Suprapubic skin (tissue), 4 donors: ENCODE data around the gene TOM1L2. TPM values are rescaled to one million over a fixed set of nuclear protein-coding genes. Genes with fewer than 3 reads are reported as not detected.

Experiments used
- DNase-seq, 2 donors: peaks; one replicate each; pipeline ENCODE4 v3.0.0-alpha.2; 2019; ENCODE audit warnings: low spot score in 2 of 2
- H3K27ac ChIP-seq: fragments of 200-600 bp; sonication (generic); one replicate; pipeline ENCODE4 v1.5.1; 2019
- H3K27me3 ChIP-seq: fragments of 200-600 bp; sonication (generic); one replicate; pipeline ENCODE4 v1.5.1; 2019
- H3K36me3 ChIP-seq: fragments of 200-600 bp; sonication (generic); one replicate; pipeline ENCODE4 v1.5.1; 2019
- H3K4me1 ChIP-seq: fragments of 200-600 bp; sonication (generic); one replicate; pipeline ENCODE4 v1.5.1; 2019
- H3K4me3 ChIP-seq: fragments of 200-600 bp; sonication (generic); one replicate; pipeline ENCODE4 v1.5.1; 2019; ENCODE audit warnings: mild to moderate bottlenecking
- H3K9me3 ChIP-seq: fragments of 200-600 bp; sonication (generic); one replicate; pipeline ENCODE4 v1.5.1; 2019
- EP300 ChIP-seq: sonication (generic); formaldehyde crosslinking; IDR thresholded peaks from one replicate; pipeline ENCODE4 v1.6.1; 2017; ENCODE audit warnings: antibody characterized with exemption
- POLR2A ChIP-seq, 2 donors: fragments of 450-650 bp; IDR thresholded peaks; one replicate each; pipeline ENCODE4 v1.6.1; 2017; ENCODE audit warnings: antibody characterized with exemption in 2 of 2, mild to moderate bottlenecking in 2 of 2, moderate library complexity in 2 of 2
- POLR2AphosphoS5 ChIP-seq, 3 donors: sonication (generic); formaldehyde crosslinking; IDR thresholded peaks; one replicate each; pipeline ENCODE4 v1.6.1; 2017; ENCODE audit warnings: antibody characterized with exemption in 3 of 3
- WGBS: methylation state at CpG from one replicate; pipeline ENCODE4 v1.1.5; 2018; 5-methylcytosine and 5-hydroxymethylcytosine counted together
- total RNA-seq, 4 donors: library from RNA; depleted of rRNA; stranded (reverse); fragments of >200 nt; gene quantifications; one replicate each; pipeline ENCODE4 v1.1.0, GENCODE V29; 2016
- TF ChIP-seq, protein P1 (sequence below), 2 donors: fragments of 200-600 bp in 1 of 2; fragments of 450-650 bp in 1 of 2; sonication (generic) in 1 of 2; IDR thresholded peaks; one replicate each; pipeline ENCODE4 v1.5.1; 2016 to 2019; ENCODE audit warnings: antibody characterized with exemption in 2 of 2, mild to moderate bottlenecking in 1 of 2, moderate library complexity in 1 of 2

The TOM1L2 gene
- total RNA-seq, 4 donors from 2014 or later: 128 to 259 (median 162) TPM

DNA sequence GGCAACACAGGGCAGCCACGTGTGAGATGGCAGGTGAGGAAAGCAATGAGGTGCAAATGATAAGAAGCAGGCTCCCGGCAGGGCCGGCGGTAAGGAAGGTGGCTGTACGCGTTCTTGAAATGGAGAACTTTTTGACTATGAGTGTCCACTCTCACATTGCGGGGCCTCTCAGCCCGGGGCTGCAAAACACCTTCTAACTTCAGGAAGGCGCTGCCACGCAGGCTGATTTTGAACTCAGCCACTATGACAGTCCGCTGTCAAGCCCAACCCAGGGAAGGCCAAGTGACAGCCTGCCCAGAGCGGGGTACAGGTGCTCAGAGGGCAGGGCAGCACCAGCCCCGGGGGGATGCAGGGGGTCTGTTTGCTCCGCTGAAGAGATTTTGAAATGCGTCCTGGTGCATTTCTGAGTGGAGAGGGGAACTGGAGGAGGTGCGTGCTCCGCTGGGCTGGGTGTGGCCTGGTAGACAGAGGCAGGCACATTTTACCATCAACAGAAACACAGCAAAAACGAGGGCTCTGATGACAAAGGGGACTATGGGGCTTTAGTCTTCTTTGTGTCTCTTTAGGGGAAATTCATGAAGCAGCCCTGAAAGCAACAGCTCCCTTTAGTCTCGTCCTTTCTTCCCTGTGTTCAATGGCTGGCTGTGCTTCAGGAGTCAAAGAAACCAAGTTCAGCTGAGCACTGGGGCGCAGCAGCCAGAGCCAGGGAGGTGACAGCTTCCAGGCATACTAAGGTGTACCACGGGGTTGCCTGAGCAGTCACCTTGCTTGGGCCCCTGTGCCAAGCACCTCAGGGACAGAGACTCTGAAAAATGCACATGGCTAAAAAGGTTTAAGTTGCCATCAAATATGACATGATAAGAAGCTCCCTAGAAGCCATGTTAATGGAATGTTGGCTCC lies 120.8 kb downstream of the TOM1L2 start:
- Histone ChIP-seq H3K9me3 (no peaks in the 10 kb centered on the region), H3K27me3 (no peaks in the 10 kb centered on the region), H3K4me1 (peaks cover 63% of the 10 kb centered on the region), H3K36me3 (peaks cover 28% of the 10 kb centered on the region), H3K27ac (no peak overlapping the region), H3K4me3 (no peak overlapping the region)
- 86% methylated on average over 21 of the region's 21 CpGs for WGBS
- no peak for TF ChIP-seq POLR2A (IDR thresholded peaks at IDR 0.05)
- no peak for TF ChIP-seq POLR2AphosphoS5 (IDR thresholded peaks at IDR 0.05)
- TF ChIP-seq EP300: no peak
- TF ChIP-seq, protein P1, sequence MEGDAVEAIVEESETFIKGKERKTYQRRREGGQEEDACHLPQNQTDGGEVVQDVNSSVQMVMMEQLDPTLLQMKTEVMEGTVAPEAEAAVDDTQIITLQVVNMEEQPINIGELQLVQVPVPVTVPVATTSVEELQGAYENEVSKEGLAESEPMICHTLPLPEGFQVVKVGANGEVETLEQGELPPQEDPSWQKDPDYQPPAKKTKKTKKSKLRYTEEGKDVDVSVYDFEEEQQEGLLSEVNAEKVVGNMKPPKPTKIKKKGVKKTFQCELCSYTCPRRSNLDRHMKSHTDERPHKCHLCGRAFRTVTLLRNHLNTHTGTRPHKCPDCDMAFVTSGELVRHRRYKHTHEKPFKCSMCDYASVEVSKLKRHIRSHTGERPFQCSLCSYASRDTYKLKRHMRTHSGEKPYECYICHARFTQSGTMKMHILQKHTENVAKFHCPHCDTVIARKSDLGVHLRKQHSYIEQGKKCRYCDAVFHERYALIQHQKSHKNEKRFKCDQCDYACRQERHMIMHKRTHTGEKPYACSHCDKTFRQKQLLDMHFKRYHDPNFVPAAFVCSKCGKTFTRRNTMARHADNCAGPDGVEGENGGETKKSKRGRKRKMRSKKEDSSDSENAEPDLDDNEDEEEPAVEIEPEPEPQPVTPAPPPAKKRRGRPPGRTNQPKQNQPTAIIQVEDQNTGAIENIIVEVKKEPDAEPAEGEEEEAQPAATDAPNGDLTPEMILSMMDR (IDR thresholded peaks at IDR 0.05): no peak
- no peak for DNase-seq

DNA sequence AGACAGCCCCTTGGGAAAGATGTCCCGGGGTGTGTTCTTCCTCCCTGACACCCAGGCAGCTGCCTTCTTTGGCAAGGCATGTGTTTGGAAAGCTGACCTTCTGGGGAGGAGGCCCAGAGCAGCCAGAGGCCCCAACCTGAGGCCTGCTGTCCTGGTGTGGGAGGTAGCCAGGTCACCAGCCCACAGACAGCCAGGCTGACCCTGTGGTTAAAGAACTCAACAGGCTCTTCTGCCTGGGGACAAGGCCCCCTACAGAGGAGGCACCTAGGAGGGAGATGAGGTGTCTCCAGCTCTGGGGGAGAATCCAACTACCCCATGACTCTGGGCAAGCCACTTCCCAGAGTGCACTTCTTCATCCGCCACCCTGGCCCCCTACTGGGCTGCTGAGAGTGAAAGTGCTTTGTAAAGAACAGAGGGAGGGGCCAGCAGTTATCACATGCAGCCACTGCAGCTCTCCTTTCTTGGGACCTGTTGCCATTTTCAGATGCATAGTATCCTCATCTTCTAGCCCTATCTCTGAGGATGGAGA lies 122.3 kb downstream of the TOM1L2 start:
- no peaks in the 10 kb centered on the region for H3K27me3 ChIP-seq
- 48% methylated on average over 2 of the region's 2 CpGs for WGBS
- H3K36me3 ChIP-seq: peaks cover 32% of the 10 kb centered on the region
- no peaks in the 10 kb centered on the region for H3K9me3 ChIP-seq
- H3K4me3 ChIP-seq: no peak overlapping the region
- H3K4me1 ChIP-seq: peaks cover 48% of the 10 kb centered on the region
- peak overlapping the region; percentile 84 for H3K27ac ChIP-seq
- no peak for TF ChIP-seq POLR2A (IDR thresholded peaks at IDR 0.05)
- no peak for TF ChIP-seq EP300
- no peak for TF ChIP-seq POLR2AphosphoS5 (IDR thresholded peaks at IDR 0.05)
- TF ChIP-seq, protein P1 (IDR thresholded peaks at IDR 0.05): no peak
- no peak for DNase-seq

DNA sequence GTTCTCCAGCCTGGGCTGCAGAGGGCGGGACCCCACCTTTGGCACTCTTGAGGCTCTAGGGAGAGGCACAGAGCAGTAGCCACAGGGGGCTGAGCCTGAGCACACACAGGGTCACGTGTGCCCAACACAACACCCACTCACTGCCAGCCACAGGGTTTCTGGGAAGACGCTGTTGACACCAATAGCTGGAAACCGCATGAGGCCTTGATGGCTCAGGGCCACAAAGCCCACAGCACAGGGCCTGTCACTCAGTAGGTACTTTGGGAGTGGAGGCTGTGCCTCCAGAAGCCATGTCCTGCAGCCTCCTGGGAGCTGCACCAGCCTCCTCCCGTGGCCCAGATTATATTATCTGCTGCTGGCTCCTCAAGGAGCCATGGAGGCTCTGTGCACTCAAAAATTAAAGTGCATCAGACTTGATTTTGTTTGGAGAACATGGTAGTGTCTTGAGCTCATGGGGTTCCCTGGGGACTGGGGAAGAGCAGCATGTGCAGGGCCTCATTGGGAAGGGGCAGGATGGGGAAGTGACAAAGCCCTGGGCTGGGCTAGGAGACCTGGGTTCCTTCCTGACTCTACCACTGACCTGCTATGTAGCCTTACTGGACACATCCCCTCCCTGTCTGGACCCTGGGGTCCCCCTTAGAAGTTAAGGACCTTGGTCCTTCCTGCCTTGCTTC lies 122.9 kb downstream of the TOM1L2 start:
- Histone ChIP-seq H3K4me1 (peaks cover 45% of the 10 kb centered on the region), H3K27ac (peak overlapping the region; percentile 84)

DNA sequence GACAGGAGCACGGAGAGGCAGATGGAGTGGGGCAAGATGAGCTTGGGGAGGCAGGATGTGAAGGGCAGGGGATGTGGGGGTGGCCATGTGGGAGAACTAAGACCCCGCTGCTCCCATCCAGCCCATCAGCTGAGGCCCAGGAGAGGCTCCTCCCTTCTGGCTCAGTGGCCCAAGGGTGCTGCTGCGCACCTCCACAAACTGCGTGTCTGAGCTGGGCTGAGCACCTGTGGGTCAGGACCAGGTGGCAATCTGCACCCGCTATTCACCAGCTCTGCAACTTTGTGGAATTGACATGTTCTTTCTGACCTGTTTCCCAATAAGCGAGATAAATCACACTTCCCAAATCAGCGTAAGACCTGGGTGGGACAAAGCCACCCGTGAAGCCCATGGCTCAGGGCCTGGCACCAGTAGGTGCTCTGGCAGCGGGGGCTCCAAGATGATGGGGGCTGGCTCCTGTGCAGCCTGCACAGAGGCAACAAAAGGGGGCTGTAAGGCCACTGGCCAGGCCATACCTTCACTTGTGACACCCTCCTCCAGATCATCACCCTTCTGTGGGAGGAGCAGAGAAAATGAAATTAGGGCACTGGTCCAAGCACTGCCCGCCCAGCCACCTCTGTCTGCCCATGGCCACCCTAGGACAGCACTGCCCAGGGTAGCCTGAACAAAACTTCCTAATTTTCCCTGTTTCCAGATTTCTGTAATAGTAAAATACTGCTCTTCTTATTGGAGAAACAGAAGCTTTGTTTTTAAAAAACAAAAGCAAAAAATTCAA lies 123.7 kb downstream of the TOM1L2 start:
- no peaks in the 10 kb centered on the region for H3K27me3 ChIP-seq
- H3K36me3 ChIP-seq: peaks cover 32% of the 10 kb centered on the region
- TF ChIP-seq POLR2AphosphoS5 (IDR thresholded peaks at IDR 0.05): no peak
- TF ChIP-seq EP300: no peak
- no peak for TF ChIP-seq POLR2A (IDR thresholded peaks at IDR 0.05)
- TF ChIP-seq, protein P1 (IDR thresholded peaks at IDR 0.05): no peak
- no peak overlapping the region for H3K4me3 ChIP-seq
- no peaks in the 10 kb centered on the region for H3K9me3 ChIP-seq
- peaks cover 39% of the 10 kb centered on the region for H3K4me1 ChIP-seq
- WGBS: 83% methylated on average over 10 of the region's 10 CpGs
- DNase-seq: no peak
- H3K27ac ChIP-seq: peak overlapping the region; percentile 84

More for the DNA sequence above, 122.9 kb downstream of the TOM1L2 start:
- 3% methylated on average over 2 of the region's 5 CpGs for WGBS
- DNase-seq: no peak
- Histone ChIP-seq H3K9me3 (no peaks in the 10 kb centered on the region), H3K36me3 (peaks cover 32% of the 10 kb centered on the region), H3K4me3 (no peak overlapping the region), H3K27me3 (no peaks in the 10 kb centered on the region)
- TF ChIP-seq EP300: no peak
- TF ChIP-seq POLR2AphosphoS5 (IDR thresholded peaks at IDR 0.05): peak in 2 of 3 donors; percentile 10 to 64

DNA sequence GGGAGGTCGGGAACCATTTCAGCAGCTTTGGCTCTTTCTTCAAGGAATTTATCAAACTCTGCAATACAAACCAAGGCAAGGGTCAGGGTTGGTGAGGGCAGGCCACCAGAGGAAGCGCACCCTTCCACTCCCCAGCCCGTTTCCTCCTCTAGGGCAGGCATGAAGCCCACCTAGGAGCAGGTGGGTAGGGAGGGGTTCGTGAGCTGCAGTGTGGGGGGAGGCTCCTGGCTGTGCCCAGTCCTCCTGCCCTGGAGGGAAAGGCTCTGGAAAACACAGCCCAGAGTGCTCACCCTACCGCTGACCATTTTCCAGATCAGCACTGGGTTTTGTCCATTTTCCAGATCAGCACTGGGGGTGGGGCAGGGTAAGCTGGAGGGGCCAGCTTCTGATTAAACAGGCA lies 124.5 kb downstream of the TOM1L2 start:
- H3K27me3 ChIP-seq: no peaks in the 10 kb centered on the region
- no peak for DNase-seq

More for the DNA sequence above, 124.5 kb downstream of the TOM1L2 start:
- TF ChIP-seq EP300 (no peak), POLR2A (IDR thresholded peaks at IDR 0.05) (no peak), POLR2AphosphoS5 (IDR thresholded peaks at IDR 0.05) (no peak)
- TF ChIP-seq, protein P1 (IDR thresholded peaks at IDR 0.05): no peak
- H3K9me3 ChIP-seq: no peaks in the 10 kb centered on the region
- no peak overlapping the region for H3K4me3 ChIP-seq
- WGBS: 71% methylated on average over 4 of the region's 5 CpGs
- H3K27ac ChIP-seq: peak overlapping the region; percentile 84
- H3K36me3 ChIP-seq: peaks cover 29% of the 10 kb centered on the region
- peaks cover 44% of the 10 kb centered on the region for H3K4me1 ChIP-seq
